Left hindlimb (tissue), 1 donor: ENCODE data around the gene RASEF.
"Not testable (repeated sequence)": the region's sequence is repeated elsewhere in the genome, so short reads cannot be mapped to it uniquely, and the experiment has no call there.

Experiments used
- DNase-seq: peaks from one replicate; pipeline ENCODE4 v3.0.0-alpha.2; 2018

RASEF gene

GRCh38 chr9:83062651-83063527 is at the start of gene RASEF:
Gene RASEF, minus strand, starts transcription at chr9:83063142. Its CDS starts 275 bp downstream, at chr9:83062867.
- DNase-seq: peak; percentile 47

DNA sequence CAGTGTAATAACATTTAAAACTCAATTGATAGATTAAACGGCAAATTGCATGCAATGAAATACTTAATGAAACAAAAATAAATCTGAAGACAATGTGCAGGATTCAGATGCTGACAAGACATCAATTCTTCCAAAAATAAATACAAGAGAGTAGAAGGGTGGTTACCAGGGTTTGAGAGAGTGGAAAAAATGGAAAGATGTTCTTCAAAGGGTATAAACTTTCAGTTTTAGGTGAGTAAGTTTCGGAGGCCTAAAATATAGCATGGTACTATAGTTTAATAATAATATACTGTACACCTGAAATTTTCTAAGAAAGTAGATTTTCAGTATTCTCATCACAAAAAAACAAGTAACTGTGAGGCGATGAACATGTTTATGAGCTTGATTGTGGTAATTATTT is 48.2 kb upstream of the RASEF start:
- no peak for DNase-seq

GRCh38 chr9:83109296-83109695 is 46.4 kb upstream of the RASEF start:
- DNase-seq: no peak

- no peak for DNase-seq
Observed at GRCh38 chr9:83108208-83108607, 45.3 kb upstream of the RASEF start.

DNA sequence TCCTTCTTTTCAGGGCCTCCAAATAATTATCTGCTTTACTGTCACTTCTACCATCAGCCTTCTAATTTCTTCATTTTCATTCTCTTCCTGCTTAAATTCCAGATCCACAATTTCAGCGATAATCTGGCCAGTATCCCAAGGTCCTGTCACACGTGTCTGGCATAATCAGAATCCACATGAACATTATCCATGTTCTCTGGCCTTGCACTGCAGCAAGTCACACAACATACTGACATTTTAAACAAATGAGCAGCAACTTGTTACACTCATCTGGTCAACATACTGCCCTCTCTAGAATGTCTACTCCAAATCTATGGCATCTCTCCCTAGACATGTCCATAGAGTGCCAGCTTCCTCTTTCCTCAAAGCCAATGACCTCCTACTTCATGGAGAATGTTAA is 43.8 kb upstream of the RASEF start:
- no peak for DNase-seq

GRCh38 chr9:83106263-83106662 is 43.3 kb upstream of the RASEF start:
- DNase-seq: no peak

- DNase-seq: no peak
Observed at GRCh38 chr9:83097633-83098032, 34.7 kb upstream of the RASEF start.

DNA sequence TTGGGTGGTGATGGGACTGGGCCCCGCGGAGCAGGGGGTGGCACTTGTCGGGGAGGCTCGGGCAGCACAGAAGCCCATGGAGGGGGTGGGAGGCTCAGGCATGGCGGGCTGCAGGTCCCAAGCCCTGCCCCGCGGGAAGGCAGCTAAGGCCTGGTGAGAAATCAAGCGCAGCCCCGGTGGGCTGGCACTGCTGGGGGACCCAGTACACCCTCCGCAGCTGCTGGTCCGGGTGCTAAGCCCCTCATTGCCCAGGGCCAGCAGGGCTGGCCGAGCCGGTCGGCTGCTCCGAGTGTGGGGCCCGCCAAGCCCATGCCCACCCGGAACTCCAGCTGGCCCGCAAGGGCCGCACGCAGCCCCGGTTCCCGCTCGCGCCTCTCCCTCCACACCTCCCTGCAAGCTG is 30.4 kb upstream of the RASEF start:
- not testable (repeated sequence) for DNase-seq

DNA sequence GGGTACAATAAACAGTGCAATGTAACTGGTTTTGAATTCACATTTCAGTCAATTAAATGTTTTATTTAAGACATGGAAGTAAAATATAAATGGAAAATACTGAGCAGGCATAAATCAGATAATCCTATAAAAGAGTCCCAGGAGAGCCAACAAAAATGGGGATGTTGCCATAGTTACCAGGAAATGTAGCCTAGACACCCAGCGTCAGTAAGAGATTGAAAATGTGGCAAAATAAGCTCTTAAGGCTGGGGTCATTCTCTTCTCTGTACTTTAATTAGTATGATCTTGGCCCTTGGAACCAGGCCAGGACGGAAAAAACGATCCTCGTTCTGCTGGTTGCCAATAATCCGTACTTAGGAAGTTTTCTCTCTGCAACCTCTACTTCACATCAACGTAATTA is 18.9 kb upstream of the RASEF start:
- no peak for DNase-seq

DNA sequence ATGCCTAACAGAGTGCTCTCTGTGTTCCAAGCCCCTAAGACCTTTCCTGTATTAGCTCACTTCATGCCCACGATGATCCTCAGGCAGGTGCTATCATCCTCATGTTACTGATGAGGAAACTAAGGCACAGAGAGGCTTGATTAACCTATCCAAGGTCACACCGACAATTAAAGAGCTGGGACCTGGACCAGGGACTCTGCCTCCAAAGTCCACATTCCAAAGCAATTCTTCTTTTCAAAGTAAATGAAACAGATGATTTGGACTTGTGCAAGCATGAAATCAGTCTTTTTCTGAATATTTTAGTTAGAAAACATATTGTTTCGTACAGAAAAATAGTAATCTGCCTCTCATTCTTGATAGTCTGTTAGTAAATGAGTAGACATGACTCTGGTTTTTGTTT is 18.1 kb upstream of the RASEF start:
- DNase-seq: no peak

DNA sequence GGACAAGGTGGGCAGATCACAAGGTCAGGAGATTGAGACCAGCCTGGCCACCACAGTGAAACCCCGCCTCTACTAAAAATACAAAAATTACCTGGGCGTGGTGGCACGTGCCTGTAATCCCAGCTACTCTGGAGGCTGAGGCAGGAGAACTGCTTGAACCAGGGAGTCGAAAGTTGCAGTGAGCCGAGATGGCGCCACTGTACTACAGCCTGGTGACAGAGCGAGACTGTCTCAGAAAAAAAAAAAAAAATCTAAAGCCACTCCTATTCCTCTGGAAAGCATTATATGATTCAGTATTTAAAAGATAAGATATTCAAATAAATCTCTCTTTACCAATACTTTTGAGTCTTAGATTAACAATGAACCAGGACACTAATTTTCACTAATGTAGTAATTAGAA is 13.0 kb upstream of the RASEF start:
- not testable (repeated sequence) for DNase-seq

DNA sequence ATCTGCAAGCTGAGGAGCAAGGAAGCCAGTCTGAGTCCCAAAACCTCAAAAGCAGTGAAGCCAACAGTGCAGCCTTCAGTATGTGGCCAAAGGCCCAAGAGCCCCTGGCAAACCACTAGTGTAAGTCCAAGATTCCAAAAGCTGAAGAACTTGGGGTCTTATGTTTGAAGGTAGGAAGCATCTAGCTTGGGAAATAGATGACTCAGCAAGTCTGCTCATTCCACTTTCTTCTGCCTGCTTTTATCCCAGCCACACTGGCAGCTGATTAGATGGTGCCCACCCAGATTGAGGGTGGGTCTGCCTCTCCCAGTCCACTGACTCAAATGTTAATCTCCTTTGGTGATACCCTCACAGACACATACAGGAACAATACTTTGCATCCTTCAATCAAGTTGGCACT is 9.6 kb upstream of the RASEF start:
- not testable (repeated sequence) for DNase-seq

DNA sequence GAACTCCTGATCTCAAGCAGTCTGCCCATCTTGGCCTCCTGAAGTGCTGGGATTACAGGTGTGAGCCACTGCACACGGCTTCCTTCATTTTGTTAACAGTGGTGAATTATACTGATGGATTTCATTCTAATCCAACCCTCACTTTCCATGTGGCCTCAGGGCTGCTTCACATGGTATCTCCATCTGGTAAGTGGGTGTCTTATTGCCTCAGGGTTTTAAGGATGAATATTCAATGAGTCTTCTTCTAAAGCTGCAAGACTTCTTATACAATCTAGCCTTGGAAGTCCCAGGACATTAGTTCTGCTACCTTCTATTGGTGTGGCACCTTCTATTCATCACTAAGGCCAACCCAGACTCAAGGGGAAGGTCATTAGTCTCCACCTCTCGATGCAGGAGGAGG is 8.7 kb upstream of the RASEF start:
- no peak for DNase-seq

DNA sequence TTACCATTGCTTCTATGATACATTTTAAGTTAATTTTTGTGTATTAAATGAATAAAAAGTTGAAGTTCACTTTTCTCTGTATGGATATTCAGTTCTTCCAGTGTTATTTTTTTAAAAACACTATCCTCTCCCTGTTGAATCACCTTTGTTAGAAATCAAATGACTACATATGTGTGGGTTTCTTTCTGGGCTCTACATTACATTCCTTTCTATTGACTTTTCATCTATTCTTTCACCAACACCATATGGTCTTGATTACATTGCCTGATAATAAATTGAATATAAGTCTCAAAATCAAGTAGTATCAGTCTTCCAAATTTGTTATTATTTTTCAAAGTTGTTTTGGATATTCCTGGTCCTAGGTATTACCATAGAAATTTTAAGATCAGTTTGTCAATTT is 7.3 kb upstream of the RASEF start:
- no peak for DNase-seq

DNA sequence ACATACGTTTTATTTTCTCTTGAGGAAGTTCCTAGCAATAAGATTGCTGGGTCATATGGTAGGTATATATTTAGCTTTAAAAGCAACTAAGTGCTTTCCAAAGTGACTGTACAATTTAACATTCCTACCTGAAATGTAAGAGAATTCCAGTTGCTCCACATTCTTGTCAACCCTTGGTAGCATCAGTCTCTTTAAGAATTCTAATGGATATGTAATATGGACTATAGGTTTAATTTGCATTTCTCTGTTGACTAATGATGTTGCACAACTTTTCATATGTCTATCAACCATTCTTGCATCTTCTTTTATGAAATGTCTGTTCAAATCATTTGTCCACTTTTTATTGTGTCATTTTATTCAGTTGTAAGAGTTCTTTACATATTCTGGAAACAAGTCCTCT is 6.7 kb upstream of the RASEF start:
- DNase-seq: no peak

DNA sequence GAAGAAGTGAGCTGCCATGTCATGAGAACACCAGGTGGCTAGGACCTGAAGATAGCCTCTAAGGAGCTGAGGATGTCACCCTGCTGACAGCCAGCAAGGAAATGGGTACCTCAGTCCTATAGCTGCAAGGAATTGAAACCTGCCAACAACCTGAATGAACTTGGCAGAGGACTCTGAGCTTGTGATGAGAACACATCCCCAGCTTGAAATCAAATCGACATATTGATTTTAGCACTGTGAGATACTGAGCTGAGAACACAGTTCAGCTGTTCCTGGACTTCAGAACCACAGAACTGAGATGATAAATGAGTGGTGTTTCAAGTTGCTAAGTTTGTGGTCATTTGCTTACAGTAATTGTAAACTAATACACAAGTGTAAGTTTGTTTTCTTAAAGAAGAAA is 5.5 kb upstream of the RASEF start:
- DNase-seq: no peak

- DNase-seq: no peak
Observed at GRCh38 chr9:83067579-83067978, 4.6 kb upstream of the RASEF start.

DNA sequence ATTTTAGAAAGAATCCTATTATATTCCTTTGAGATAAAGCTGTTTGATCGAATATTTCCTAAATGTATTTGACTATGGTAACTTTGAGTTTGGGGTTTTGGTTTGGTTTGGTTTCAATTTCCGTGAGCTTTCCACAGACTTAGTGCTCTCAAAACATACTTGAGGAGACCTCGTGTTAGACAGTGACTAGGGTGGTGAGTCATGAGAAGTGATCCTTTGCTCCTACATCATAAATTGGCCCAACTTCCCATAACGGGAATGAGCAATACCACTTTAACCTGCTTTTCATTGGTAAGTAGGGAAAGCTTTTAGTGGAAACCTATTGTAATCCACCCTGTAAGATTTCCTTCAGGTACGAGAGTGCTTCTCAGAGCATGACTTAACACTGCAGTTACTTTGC is 3.8 kb upstream of the RASEF start:
- DNase-seq: no peak

- DNase-seq: no peak
Observed at GRCh38 chr9:83065233-83065632, 2.3 kb upstream of the RASEF start.

DNA sequence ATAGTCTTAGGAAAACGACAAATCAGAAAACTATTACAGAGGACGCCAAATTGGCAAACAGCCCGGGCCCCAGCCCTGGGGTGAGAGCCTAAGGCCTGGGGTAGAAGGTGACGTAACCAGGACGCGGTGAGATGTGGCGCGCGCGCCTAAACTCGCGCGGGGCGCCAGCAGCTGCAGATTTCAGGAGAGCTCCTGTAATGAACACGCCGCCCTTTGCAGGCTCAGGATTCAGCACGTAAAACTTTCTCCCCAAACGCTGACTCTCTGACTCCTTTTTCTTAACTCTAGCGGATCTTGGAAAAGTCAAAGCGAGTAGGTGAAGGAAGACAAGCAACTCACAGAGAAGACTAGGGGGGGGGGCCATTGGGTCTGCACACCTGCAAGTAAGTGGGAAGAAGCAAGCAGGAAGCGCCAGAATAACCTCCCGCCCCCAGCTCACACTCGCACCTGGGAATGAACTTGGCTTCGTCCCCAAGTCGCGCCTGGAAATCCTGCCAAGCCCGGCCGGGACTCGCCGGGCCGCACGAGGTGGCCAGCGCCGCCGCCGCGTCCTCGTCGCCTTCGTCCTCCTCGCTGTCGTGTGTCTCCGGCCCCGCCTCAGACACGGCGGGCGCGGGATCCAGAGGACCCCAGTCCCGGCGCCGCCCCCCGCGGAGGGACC is 822 bp downstream of the RASEF start:
- DNase-seq: peak; percentile 54

DNA sequence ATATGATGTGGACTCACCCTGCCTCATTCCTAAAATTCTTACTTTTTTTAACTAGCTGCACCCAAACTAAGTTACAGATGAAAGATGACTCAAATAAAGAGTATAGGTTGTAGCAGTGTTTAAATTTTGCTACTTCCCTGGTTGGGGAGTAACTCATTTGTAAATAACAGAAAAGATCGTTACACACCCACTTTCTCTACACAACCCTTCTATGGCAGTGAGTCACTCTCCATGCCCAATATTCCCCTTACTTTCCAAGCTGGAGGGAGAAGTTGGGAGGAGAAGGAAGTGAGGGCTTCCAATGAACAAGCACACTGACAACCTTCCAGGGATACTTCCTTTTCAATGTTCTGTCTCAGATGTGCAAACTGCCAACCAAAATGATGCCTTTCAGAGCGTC is 1.9 kb downstream of the RASEF start:
- DNase-seq: no peak

DNA sequence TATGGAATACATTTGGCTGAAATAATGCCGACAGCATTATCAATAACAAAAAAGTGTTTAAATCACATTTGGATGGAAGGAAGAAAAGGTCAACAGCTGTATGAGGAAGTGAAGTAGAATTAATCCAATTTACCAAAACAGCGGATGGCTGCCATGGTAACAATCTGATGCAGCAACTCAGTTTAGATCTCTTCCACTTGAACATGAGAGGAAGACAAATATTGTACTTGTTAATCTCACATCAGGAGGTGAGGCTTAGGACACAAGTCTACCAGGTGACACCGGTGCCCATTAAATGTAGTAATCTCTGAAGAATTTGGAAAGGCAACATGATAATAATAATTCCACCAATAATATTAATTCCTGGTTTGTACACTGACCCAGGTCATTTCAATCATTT is 2.4 kb downstream of the RASEF start:
- no peak for DNase-seq

DNA sequence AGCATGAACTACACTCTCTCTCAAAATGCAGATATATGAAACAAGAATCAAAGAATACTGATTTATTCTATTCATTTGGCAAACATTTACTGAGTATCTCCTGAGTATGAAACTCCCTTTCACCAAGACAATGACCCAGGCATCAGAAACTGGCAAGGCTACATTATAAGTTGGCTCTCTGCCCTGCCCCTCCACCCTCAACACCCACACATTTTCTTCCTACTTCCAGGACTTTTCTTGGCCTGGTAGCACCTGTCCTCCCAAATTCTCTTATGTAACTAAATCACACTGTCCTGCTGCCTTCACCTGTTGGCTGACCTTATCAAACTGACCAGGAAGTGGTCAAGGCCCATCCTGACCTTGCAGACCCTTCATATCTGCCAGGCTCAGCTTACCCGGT is 3.5 kb downstream of the RASEF start:
- no peak for DNase-seq

GRCh38 chr9:83056911-83057310 is 6.0 kb downstream of the RASEF start:
- DNase-seq: no peak

DNA sequence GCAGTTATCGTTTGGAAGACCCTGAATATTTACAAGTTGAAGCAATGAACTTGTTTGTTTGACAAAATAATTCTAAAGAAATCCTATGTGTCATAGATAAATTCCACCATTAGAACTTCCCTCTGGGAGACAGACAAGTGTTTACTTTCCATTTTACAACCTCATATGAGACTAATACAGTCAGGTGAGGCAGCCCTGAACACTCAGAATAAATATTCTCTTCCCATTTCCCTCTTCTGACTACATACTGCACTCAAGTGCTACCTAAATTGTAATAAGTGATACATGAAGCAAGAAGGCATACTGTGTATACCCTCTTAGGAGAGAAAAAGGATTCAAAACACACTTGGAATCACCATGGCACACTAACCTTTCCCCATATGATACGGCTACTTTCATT is 6.8 kb downstream of the RASEF start:
- DNase-seq: no peak
